Activated naive CD8-positive, alpha-beta T cell (primary cell): ENCODE data around the gene RAPGEFL1.
A peak's percentile ranks its signal among the peaks of the same experiment; 100 is the strongest.
"Not testable (repeated sequence)": the region's sequence is repeated elsewhere in the genome, so short reads cannot be mapped to it uniquely, and the experiment has no call there.

Source experiments
- H3K27ac Mint-ChIP-seq: one replicate; pipeline ENCODE4 v1.8.0; 2021; ENCODE audit warnings: mixed read lengths
- H3K27me3 Mint-ChIP-seq: one replicate; pipeline ENCODE4 v1.8.0; 2021; ENCODE audit warnings: mixed read lengths
- H3K36me3 Mint-ChIP-seq: one replicate; pipeline ENCODE4 v1.8.0; 2021; ENCODE audit warnings: mixed read lengths
- H3K4me1 Mint-ChIP-seq: one replicate; pipeline ENCODE4 v1.8.0; 2021; ENCODE audit warnings: low read depth, mixed read lengths
- H3K4me3 Mint-ChIP-seq: one replicate; pipeline ENCODE4 v1.8.0; 2021; ENCODE audit warnings: mild to moderate bottlenecking, mixed read lengths
- H3K9me3 Mint-ChIP-seq: one replicate; pipeline ENCODE4 v1.8.0; 2021; ENCODE audit warnings: low read depth, mixed read lengths

RAPGEFL1 gene

DNA sequence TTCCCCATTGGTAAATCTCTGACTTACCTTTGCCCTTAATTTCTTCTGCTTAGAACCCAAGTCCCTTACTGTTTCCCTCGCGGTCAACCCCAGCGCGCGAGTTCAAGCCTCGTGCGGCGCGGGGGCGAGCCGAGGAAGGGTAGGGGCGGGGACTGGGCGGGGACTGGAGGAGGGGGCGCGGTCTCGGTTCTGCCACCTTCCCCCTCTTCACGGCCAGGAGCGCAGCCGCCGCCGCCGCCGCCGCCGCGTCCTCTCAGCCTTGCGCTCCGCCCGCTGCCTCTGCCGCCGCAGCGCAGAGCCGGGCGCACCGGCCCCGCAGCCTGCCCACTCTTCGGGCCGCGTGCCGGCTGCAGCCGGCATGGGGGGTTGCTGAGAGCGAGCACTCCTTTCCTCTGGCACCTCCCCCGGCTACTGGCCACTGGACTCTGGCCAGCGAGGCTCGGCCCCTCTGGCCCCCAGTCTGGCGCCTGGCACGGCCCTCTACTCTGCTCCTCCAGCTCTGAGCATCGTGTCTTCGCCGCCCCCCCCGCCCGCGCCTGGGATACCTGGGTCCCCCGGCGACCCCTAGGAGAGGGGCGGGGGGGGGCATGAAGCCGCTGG, at the start of gene RAPGEFL1:
TSS of gene RAPGEFL1 (plus strand) at position 196 of the 600 bp plus-strand sequence. CDS start at position 588, 392 bp downstream.
- Mint-ChIP-seq H3K27ac (peak within 1 kb of the TSS; percentile 77), H3K9me3 (no peaks in the 10 kb centered on the region), H3K4me1 (peaks cover 10% of the 10 kb centered on the region), H3K27me3 (no peaks in the 10 kb centered on the region), H3K36me3 (peaks cover 6% of the 10 kb centered on the region), H3K4me3 (peak within 1 kb of the TSS; percentile 73)

- Mint-ChIP-seq H3K4me1 (peaks cover 16% of the 10 kb centered on the region), H3K36me3 (peaks cover 9% of the 10 kb centered on the region), H3K4me3 (no peak overlapping the region), H3K27me3 (no peaks in the 10 kb centered on the region), H3K27ac (no peak overlapping the region), H3K9me3 (no peaks in the 10 kb centered on the region)
Measured at GRCh38 chr17:40129498-40129897, 47.8 kb upstream of the RAPGEFL1 start.

DNA sequence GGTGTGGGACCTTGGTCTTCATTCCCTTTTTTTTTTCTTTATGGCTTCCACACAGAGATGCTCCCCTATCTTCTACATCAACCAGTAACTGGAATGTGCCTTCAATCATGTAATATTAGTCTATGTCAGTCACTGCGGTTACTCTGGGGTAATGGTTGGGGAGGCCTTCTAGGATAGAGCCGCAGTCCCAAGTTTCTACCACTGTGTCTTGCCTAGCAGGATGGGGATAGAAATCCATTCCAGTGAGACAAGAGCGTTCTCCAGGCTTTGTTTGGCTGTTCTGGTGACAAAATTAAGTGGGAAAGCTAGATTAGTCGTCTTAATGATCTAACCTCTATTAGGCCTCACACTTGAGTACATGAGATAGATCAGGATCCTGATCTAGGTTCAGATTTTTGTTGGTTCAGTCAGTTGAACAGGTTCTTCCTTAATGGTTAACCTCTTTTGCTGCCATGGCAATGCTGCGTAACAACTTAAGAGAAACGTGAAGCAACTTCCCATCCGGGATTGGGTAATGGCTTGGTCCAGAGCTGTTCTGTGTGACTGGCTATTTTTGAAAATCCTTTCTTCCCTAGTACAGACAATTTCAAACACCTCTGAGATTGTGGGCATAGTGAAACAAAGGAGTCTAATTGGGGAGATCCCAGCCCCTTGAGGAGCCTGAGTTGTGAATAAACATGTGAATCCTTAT, 46.8 kb upstream of the RAPGEFL1 start:
- H3K4me3 Mint-ChIP-seq, result no peak overlapping the region
- H3K27me3 Mint-ChIP-seq, result no peaks in the 10 kb centered on the region
- no peaks in the 10 kb centered on the region for H3K9me3 Mint-ChIP-seq
- H3K27ac Mint-ChIP-seq, result peak overlapping the region; percentile 64
- peaks cover 14% of the 10 kb centered on the region for H3K4me1 Mint-ChIP-seq
- peaks cover 9% of the 10 kb centered on the region for H3K36me3 Mint-ChIP-seq

DNA sequence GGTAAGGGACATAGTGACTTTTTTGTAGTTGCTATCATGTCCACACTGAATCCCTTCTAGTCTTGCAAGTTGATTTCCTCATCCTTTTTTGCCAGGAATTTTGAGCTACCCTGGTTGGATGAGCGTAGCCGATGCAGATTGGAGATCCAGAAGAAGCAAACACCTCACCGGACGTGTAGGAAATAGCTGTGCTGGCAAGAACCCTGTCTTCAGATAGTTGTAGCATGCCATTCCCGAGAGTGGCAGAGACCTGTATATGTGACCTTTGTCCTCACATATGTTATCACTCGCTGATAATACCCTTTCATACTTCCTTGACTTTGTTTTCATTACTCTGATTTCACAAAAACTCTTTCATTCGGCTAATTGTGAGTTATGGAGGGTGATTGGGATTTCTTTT, 43.1 kb upstream of the RAPGEFL1 start:
- peaks cover 19% of the 10 kb centered on the region for H3K4me1 Mint-ChIP-seq
- no peak overlapping the region for H3K4me3 Mint-ChIP-seq
- peaks cover 6% of the 10 kb centered on the region for H3K36me3 Mint-ChIP-seq
- H3K27ac Mint-ChIP-seq, result peak overlapping the region; percentile 67
- H3K27me3 Mint-ChIP-seq, result no peaks in the 10 kb centered on the region
- H3K9me3 Mint-ChIP-seq, result no peaks in the 10 kb centered on the region

GRCh38 chr17:40135817-40136216, 41.5 kb upstream of the RAPGEFL1 start:
- Mint-ChIP-seq H3K9me3 (no peaks in the 10 kb centered on the region), H3K36me3 (peaks cover 4% of the 10 kb centered on the region), H3K27ac (peak overlapping the region; percentile 67), H3K27me3 (no peaks in the 10 kb centered on the region), H3K4me1 (peaks cover 28% of the 10 kb centered on the region), H3K4me3 (no peak overlapping the region)

- H3K27me3 Mint-ChIP-seq, result no peaks in the 10 kb centered on the region
- peak overlapping the region; percentile 97 for H3K4me3 Mint-ChIP-seq
- peaks cover 41% of the 10 kb centered on the region for H3K4me1 Mint-ChIP-seq
- no peaks in the 10 kb centered on the region for H3K9me3 Mint-ChIP-seq
- peak overlapping the region; percentile 95 for H3K27ac Mint-ChIP-seq
- peaks cover 6% of the 10 kb centered on the region for H3K36me3 Mint-ChIP-seq
Measured at GRCh38 chr17:40139566-40140058, 37.7 kb upstream of the RAPGEFL1 start.

DNA sequence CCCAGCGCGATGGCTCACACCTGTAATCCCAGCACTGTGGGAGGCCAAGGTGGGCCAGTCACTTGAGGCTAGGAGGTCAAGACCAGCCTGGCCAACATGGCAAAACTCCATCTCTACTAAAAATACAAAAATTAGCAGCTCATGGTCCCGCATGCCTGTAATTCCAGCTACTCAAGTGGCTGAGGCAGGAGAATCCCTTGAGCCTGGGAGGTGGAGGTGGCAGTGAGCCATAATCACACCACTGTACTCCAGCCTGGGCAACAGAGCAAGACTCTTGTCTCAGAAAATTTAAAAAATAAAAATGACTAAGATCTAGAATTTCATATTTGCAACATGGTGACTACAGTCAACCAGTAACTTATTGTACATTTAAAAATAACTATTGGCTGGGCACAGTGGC, 34.1 kb upstream of the RAPGEFL1 start:
- H3K27me3 Mint-ChIP-seq, H3K9me3 Mint-ChIP-seq, H3K36me3 Mint-ChIP-seq, H3K4me3 Mint-ChIP-seq, H3K27ac Mint-ChIP-seq: not testable (repeated sequence)
- H3K4me1 Mint-ChIP-seq, result peaks cover 50% of the 10 kb centered on the region

- Mint-ChIP-seq H3K9me3 (no peaks in the 10 kb centered on the region), H3K27me3 (no peaks in the 10 kb centered on the region), H3K36me3 (peaks cover 10% of the 10 kb centered on the region), H3K4me1 (peaks cover 56% of the 10 kb centered on the region), H3K27ac (no peak overlapping the region), H3K4me3 (no peak overlapping the region)
Measured at GRCh38 chr17:40145476-40145875, 31.8 kb upstream of the RAPGEFL1 start.

DNA sequence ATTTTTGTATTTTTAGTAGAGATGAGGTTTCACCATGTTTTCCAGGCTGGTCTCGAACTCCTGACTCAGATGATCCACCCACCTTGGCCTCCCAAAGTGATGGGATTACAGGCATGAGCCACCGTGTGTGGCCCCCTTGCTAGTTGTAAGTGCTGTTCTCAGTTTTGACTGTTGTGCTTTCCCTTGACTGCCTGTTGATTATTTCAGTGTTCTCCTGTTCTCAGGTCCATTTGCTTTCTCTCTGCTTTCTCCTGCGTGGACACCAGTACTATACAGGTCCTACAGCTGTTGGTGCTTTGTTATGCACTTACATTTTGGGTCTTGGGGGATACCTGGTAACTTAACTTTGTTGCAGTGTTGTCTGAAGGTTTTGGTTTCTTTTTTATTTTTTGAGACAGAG, 28.7 kb upstream of the RAPGEFL1 start:
- Mint-ChIP-seq H3K27me3 (no peaks in the 10 kb centered on the region), H3K9me3 (no peaks in the 10 kb centered on the region), H3K4me3 (peak overlapping the region; percentile 44), H3K27ac (peak overlapping the region; percentile 46), H3K36me3 (peaks cover 7% of the 10 kb centered on the region), H3K4me1 (peaks cover 55% of the 10 kb centered on the region)

GRCh38 chr17:40150276-40150675, 27.0 kb upstream of the RAPGEFL1 start:
- peak overlapping the region; percentile 52 for H3K27ac Mint-ChIP-seq
- no peak overlapping the region for H3K4me3 Mint-ChIP-seq
- no peaks in the 10 kb centered on the region for H3K9me3 Mint-ChIP-seq
- H3K4me1 Mint-ChIP-seq, result peaks cover 65% of the 10 kb centered on the region
- H3K27me3 Mint-ChIP-seq, result no peaks in the 10 kb centered on the region
- H3K36me3 Mint-ChIP-seq, result peaks cover 9% of the 10 kb centered on the region

- Mint-ChIP-seq H3K27ac (peak overlapping the region; percentile 54), H3K36me3 (peaks cover 7% of the 10 kb centered on the region), H3K4me3 (no peak overlapping the region), H3K4me1 (peaks cover 66% of the 10 kb centered on the region), H3K9me3 (no peaks in the 10 kb centered on the region), H3K27me3 (no peaks in the 10 kb centered on the region)
Measured at GRCh38 chr17:40151414-40151963, 25.8 kb upstream of the RAPGEFL1 start.

DNA sequence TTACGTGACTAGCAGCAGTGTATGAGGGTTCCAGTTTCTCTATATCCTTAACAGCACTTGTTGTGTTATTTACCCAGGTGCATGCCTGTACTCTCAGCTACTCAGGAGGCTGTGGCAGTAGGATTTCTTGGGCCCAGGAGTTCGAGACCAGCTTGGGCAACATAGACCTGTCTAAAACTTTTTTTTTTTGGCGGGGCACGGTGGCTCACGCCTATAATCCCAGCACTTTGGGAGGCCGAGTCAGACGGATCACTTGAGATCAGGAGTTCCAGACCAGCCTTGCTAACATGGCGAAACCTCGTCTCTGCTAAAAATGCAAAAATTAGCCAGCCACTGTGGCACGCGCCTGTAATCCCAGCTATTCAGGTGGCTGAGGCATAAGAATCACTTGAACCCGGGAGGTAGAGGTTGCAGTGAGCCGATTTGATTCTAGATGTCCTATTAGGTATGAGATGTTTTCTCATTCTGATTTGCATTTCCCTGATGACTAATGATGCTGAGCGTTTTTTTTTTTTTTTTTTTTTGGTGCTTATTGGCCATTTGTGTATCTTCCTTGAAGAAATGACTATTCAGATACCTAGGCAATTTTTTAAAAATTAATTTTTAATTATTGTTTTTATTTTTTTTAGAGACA, 23.6 kb upstream of the RAPGEFL1 start:
- no peak overlapping the region for H3K4me3 Mint-ChIP-seq
- no peaks in the 10 kb centered on the region for H3K9me3 Mint-ChIP-seq
- H3K36me3 Mint-ChIP-seq, result peaks cover 7% of the 10 kb centered on the region
- H3K27ac Mint-ChIP-seq, result peak overlapping the region; percentile 94
- H3K4me1 Mint-ChIP-seq, result peaks cover 55% of the 10 kb centered on the region
- H3K27me3 Mint-ChIP-seq, result no peaks in the 10 kb centered on the region

DNA sequence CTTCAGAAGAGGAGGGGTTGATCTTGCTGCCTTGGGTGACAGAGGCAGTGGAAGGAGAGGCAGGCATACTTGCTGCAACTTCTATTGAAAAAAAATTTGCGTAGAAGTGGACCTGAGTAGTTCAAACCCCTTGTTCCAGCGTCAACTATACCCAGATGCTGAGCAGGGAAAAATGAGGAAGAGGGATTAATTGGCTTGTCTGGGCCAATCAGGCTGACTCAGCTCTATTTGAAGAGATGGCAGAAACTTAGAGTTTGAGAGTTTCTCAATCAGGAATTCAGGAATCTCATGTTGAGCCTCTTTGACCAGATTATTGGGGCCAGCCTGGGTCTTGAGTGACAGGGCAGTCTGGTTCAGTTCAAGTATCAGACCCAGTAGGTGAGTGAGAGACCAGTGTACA, 19.3 kb upstream of the RAPGEFL1 start:
- peak overlapping the region; percentile 72 for H3K27ac Mint-ChIP-seq
- no peak overlapping the region for H3K4me3 Mint-ChIP-seq
- H3K27me3 Mint-ChIP-seq, result no peaks in the 10 kb centered on the region
- no peaks in the 10 kb centered on the region for H3K9me3 Mint-ChIP-seq
- H3K36me3 Mint-ChIP-seq, result peaks cover 5% of the 10 kb centered on the region
- H3K4me1 Mint-ChIP-seq, result peaks cover 35% of the 10 kb centered on the region

DNA sequence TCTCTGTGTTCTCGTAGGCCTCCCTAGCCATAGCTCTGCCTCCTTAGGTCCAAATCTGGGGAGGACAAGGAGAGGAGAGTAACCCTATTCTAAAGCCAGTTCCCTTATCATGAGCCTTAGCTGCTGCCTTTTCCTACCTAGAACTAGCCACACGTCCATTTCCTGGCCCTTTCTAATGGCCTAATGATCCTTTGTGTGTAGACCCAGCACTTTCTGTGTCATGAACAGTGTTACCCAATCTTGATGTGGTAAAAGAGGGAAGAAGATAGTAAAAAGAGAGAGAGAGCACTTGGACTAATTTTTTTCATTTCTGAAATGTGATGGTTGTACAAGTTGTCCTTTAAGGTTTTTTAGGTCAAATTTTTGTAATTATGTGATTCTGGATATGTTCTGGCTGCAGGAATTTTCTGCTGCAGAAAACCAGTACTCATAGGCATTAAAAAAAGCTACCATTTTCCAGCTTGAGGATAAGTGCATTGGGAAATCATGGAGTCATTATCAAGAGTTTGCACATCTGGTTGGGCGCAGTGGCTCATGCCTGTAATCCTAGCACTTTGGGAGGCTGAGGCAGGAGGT, 18.7 kb upstream of the RAPGEFL1 start:
- H3K4me1 Mint-ChIP-seq, result peaks cover 29% of the 10 kb centered on the region
- H3K27me3 Mint-ChIP-seq, result no peaks in the 10 kb centered on the region
- peak overlapping the region; percentile 77 for H3K27ac Mint-ChIP-seq
- no peak overlapping the region for H3K4me3 Mint-ChIP-seq
- peaks cover 2% of the 10 kb centered on the region for H3K36me3 Mint-ChIP-seq
- no peaks in the 10 kb centered on the region for H3K9me3 Mint-ChIP-seq

DNA sequence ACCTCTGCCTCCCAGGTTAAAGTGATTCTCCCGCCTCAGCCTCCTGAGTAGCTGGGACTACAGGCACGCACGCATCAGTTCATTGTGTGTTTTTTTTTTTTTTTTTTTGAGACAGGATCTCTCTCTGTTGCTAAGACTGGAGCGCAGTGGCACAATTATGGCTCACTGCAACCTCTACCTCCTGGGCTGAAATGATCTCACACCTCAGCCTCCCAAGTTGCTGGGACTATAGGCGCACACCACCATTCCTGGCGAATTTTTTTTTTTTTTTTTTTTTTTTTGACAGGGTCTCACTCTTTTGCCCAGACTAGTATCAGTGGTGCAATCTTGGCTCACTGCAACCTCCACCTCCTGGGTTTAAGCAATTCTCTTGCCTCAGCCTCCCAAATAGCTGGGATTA, 17.8 kb upstream of the RAPGEFL1 start:
- Mint-ChIP-seq H3K27me3 (no peaks in the 10 kb centered on the region), H3K4me3 (no peak overlapping the region), H3K27ac (no peak overlapping the region), H3K4me1 (peaks cover 24% of the 10 kb centered on the region), H3K36me3 (peaks cover 1% of the 10 kb centered on the region), H3K9me3 (no peaks in the 10 kb centered on the region)
